SK-N-DZ (cell line): ENCODE data around the gene SLC25A12.

Experiments
- DNase-seq: peaks from one replicate; pipeline ENCODE4 v3.0.0-alpha.2; 2015; ENCODE audit warnings: low spot score

SLC25A12 gene

DNA sequence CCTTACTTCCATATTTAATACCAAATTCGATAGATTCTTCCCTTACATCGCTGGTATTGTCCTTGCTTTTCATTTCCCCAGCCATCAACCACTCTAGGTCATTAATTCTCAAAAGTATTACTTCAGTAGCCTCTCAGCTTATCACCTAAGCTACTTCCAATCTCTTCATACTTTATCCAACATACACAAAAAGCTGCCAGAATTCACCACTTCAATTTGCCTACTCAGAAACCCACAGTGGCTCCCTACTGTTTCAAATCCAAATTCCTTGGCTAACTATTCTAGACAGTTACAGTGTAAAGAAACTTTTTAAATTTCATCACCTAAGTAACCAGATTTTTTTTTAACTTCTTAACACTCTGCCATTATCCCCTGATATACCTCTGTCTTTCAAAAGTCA, 4.7 kb downstream of the SLC25A12 start:
- DNase-seq = no peak

DNA sequence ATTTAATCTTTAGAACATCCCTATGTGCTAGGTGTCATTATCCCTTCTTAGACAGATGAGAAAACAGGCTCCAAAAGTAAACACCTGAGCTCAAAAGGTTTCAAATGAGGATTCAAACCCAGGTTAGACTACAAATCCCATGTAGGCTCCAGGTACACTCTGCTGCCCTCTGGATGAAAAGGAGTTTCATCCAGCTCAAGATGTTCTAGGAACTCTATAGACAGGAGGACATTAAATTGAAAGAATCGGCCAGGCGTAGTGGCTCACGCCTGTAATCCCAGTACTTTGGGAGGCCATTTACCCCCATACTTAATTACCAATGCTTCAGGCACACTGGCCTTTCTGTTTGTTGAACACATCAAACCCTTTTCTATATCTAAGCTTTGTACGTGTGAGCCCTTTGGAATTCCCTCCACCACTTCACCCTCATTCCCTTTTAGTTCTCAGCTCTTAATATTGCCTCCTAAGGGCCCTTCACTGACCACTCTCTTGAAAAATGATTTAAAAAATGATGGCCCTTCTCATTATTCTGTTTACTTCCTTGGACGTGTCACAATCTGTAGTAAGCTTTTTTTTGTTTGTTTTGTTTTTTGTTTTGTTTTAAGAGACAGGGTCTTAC, 10.7 kb downstream of the SLC25A12 start:
- DNase-seq = no peak

DNA sequence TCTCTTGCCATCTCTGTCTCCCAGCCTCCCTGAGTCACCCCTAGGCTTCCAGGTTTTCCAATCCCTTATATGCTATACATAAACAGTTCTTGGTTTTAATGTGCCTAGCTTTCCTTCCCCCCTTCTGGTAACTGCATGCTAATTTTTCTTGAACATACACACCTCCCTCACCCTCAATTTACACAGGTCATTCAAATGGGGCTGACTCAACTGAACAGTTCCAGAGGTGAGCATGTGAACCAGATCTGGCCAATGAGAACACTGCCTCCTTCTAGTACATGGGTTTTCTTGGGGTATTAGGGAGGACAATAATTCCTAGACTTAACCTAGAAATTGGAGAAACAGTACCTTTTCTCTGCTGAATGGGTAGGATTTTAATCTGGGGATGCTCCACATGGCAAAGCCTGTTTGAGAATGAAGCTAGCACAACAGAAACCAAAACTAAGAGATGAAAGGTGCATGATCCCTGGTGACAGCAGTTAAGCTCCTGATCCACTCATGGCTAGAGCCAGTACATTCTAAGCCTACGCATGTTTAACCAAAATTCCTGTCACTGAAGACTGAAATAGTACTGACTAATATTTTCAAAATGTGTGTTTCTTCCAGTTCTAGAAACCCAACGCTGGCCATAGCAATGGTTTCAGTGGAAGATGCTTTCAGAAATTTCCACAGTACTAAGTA, 11.8 kb downstream of the SLC25A12 start:
- DNase-seq = no peak

DNA sequence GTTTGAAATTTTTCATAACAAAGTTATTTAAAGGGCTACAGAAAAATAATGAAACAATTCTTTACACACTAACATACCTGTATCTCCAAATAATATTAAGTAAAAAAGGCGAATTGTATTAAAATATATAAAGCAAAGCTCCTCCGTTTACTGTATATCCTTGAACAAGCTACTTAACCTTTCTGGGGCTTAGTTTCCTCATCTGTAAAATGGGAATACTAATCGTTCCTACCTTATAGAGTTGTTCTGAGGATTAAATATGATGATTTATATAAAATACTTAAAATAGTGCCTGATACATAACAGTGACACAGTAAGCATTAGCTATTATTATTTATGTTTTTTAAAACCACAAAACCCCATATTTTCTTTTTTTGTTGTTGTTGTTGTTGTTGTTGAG, 13.3 kb downstream of the SLC25A12 start:
- no peak for DNase-seq

DNA sequence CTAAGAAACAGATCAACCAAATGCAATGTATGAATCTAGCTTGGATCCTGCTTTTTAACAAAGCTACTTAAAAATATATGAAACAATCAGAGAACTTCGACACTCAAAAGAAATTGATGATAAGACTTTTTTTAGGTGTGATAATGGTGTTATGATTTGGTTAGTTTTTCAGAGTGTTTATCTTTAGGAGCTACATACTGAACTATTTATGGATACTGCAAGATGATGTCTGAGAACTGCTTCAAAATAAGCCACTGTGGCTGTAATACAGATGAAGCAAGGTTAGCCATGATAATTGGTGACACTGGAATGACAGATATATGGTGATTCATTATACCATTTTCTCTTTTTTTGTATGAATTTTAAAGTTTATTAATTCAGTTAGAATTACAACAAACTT, 14.2 kb downstream of the SLC25A12 start:
- no peak for DNase-seq

- DNase-seq = no peak
These were observed 15.5 kb downstream of the SLC25A12 start for GRCh38 chr2:171878481-171878993.

- DNase-seq = no peak
These were observed 19.1 kb downstream of the SLC25A12 start for GRCh38 chr2:171874963-171875362.

DNA sequence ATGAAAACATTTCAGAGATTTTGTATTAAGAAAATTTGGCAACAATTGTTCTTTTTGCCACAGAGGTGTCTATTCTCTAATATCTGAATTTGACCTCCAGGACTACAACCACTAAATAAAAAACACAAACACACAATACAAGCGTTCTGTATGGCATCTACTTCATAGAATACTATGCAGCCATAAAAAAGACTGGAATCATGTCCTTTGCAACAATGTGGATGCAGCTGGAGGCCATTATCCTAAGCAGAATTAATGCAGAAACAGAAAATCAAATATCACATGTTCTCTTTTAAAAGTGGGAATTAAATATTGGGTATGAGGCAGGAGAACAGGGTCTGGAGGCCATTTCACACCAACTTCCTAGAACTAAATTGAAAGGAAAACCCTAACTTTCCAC, 19.5 kb downstream of the SLC25A12 start:
- no peak for DNase-seq

DNA sequence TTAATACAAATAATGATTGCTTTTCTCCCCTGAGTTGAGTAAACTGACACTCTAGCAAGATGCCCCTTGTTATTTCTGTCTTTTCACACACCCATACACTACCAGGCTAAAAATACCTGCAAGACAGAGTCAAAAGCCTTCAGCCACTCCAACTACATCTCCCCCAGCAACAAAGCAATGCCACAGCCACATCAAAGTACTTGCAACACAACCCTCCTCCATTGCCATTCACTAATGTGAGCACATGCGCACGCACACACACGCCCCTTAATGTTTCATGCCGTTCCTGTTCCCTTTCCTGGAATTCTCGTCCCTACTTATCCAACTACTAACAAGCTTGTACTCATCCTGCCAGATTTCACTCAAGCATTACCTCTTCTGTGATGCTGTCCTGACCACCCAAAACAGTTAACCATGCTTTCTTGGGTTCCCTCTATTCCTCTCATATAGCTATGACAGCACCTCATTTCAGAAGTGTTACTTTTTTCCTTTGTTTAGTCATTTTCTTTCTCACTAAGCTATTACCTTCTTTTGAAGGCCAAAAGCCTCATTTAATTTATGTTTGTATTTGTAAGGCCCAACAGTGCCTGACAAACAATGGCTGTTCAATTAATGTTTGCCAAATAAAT, 29.6 kb downstream of the SLC25A12 start:
- no peak for DNase-seq

- no peak for DNase-seq
These were observed 31.5 kb downstream of the SLC25A12 start for GRCh38 chr2:171862501-171862900.

GRCh38 chr2:171858397-171858958, 35.6 kb downstream of the SLC25A12 start:
- no peak for DNase-seq

- DNase-seq = no peak
These were observed 38.6 kb downstream of the SLC25A12 start for GRCh38 chr2:171855401-171855800.

DNA sequence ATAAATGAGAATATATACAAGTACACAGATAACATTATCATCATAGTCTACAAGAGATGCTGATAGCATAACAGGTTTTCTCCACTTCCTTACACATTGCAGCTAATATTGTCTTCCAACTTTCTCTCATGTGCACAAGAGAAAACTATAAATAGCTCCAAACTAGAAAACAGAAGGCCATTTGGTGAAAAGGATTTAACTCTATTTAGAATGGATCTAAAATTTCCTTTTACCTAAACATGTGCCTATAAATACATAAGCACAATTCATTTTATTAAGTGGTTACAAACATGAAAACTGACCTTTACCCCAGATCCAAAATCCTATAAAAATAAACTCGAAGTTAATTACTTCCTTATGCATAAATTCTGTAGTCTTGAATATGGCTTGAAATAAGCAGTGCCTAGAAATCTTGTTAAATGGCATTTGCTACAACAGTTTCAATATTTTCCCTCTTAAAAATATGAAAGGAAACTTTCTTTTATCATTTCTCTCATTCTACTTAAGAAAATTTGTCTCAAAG, 41.6 kb downstream of the SLC25A12 start:
- no peak for DNase-seq

GRCh38 chr2:171847627-171848026, 46.4 kb downstream of the SLC25A12 start:
- no peak for DNase-seq

GRCh38 chr2:171846894-171847293, 47.1 kb downstream of the SLC25A12 start:
- DNase-seq = no peak

DNA sequence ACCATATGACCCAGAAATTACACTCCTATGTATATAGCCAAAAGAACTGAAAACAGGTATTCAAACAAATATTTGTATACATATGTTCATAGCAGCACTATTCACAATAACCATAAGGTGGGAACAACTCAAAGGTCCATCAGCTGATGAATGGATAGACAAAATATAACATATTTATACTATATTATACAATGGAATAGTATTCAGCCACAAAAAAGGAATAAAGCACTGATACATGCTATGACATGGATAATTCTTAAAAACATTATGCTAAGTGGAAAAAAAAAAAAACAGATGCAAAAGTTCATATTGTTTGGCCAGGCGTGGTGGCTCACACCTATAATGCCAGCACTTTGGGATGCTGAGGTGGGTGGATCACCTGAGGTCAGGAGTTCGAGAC, 52.0 kb downstream of the SLC25A12 start:
- DNase-seq = no peak

- DNase-seq = no peak
These were observed 56.3 kb downstream of the SLC25A12 start for GRCh38 chr2:171837736-171838135.

DNA sequence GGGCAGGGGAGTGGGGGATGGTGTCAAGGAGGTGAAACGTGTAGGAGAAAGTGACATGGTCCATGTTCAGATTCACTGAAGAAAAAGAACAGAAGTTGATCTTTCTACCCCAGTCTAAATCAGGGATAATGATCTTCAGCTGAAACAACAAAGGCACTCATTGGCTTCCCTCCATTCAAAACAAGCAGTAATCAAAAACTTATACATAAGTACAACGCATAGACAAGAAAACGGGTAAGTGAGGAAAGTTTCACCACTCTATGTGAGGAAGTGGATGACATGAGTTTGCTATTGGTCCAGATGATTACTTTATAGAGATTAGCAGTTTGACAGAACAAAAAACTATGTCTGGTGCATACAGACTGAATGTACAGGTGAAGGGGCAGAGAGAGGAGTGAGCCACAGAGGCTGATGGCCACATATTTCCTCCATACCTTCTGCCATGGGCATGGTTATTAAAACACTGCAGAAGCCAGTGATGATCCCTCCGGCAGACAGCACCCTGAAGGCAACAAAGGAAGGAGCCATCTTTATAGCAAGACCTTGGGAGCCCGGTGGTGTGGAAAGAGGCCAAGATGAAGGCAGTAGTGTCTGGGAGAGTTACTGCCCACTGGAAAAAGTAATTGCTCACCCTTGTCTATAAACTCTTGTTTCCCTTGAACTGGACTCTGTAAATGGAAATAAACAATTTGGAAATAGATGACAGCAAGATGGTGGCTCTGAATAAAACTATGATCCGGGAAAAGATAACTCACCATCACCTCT, 57.7 kb downstream of the SLC25A12 start:
- no peak for DNase-seq

DNA sequence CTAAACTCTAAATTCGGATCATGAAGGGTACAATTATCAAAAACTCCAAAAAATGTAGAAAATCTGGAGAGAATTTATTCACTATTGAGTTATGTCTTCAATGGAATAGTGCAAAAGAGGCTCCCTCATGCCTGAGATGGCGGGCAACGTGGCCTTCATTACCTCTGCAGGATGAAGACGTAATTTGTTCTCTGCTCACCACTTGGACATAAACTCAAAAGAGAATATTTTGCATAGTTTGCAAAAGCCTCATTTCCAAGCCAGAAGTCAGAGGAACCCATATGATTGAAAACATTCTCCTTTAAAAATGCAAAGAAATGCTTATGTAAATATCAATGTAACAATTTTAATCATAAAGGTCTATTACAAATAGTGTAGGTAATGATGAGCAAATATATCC, 58.7 kb downstream of the SLC25A12 start:
- DNase-seq = no peak

DNA sequence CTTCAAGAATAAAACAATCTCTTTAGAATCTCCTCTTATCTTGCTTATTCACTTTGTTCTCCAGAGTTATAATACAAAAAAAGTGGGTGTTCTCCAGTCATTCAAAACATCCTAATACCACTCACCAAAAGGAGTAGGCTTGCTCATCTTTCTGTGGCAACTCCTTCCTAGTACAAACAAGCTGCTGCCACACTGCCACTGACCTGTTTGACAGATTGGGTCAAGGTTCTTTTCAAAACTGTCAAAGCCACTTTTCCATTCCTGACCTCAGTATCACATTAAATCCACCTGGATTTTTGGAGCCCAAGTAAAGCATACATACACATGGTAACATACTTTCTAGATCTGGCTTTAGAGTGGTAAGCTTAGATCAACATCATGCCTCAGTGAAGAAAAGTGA, 59.8 kb downstream of the SLC25A12 start:
- DNase-seq = no peak

- no peak for DNase-seq
These were observed 61.6 kb downstream of the SLC25A12 start for GRCh38 chr2:171832489-171832888.

- no peak for DNase-seq
These were observed 64.0 kb downstream of the SLC25A12 start for GRCh38 chr2:171830039-171830438.
